ENCODE measurements around the gene TESK2.
"Not testable (repeated sequence)": the region's sequence is repeated elsewhere in the genome, so short reads cannot be mapped to it uniquely, and the experiment has no call there.

Gene TESK2

GRCh38 chr1:45492691-45493090 is 1.7 kb upstream of the TESK2 start:
- no peak overlapping the region for H2BK5ac ChIP-seq (ENCODE audit: low read length)
- H2AK5ac ChIP-seq (ENCODE audit: low read depth, low read length) = no peak overlapping the region
- H3K4me2 ChIP-seq (ENCODE audit: insufficient read depth, low read length, poor library complexity, severe bottlenecking) = no peak overlapping the region
- H4K8ac ChIP-seq (ENCODE audit: low read depth, low read length) = no peak overlapping the region
- H3K4ac ChIP-seq (ENCODE audit: low read length) = no peak overlapping the region
- no peak overlapping the region for H3K14ac ChIP-seq (ENCODE audit: low read length)
- no peak overlapping the region for H2BK120ac ChIP-seq (ENCODE audit: low read depth, low read length)
- no peak overlapping the region for H3K23ac ChIP-seq (ENCODE audit: low read depth, low read length, poor library complexity)
- no peaks in the 10 kb centered on the region for H3K36me3 ChIP-seq (replicated peaks in 1 of 2; ENCODE audit: control insufficient read depth in 2 of 2, insufficient read depth in 2 of 2, low read length in 2 of 2)
- no peak overlapping the region for H3K27ac ChIP-seq (replicated peaks; ENCODE audit: low read length)
- H3K27me3 ChIP-seq (ENCODE audit: control insufficient read depth in 3 of 3, insufficient read depth in 3 of 3, low read depth in 1 of 3, low read length in 3 of 3) = peaks cover 0 to 42% (median 11%) of the 10 kb centered on the region in 3 experiments
- H3K4me3 ChIP-seq (ENCODE audit: low read length in 2 of 2) = no peak overlapping the region
- H2BK15ac ChIP-seq (ENCODE audit: low read length) = no peak overlapping the region
- peaks cover 0 to 7% of the 10 kb centered on the region in 2 donors for H3K4me1 ChIP-seq (ENCODE audit: control insufficient read depth in 2 of 2, insufficient read depth in 1 of 2, low read depth in 1 of 2, low read length in 2 of 2)
- no peak overlapping the region for H3K9ac ChIP-seq (ENCODE audit: low read depth, low read length, poor library complexity)
- no peak overlapping the region for H2AFZ ChIP-seq (ENCODE audit: low read length)
- no peak overlapping the region for H3K18ac ChIP-seq (ENCODE audit: low read length)
- no peaks in the 10 kb centered on the region for H3K9me3 ChIP-seq (replicated peaks in 1 of 2; ENCODE audit: control insufficient read depth in 2 of 2, insufficient read depth in 1 of 2, low read depth in 1 of 2, low read length in 2 of 2)
- H2BK12ac ChIP-seq (ENCODE audit: low read length) = no peak overlapping the region
- no peaks in the 10 kb centered on the region for H3K79me1 ChIP-seq (ENCODE audit: low read depth, low read length)
- no peak overlapping the region for H4K91ac ChIP-seq (ENCODE audit: low read depth, low read length, poor library complexity)
- WGBS, 2 donors (ENCODE audit: extremely low coverage in 2 of 2, insufficient read length in 2 of 2, insufficient replicate concordance in 1 of 2) = no CpG with 5 or more reads among the region's 3 CpGs
- DNase-seq (ENCODE audit: low spot score) = no peak

GRCh38 chr1:45491487-45492260 is 711 bp upstream of the TESK2 start:
- H3K4me1 ChIP-seq (ENCODE audit: control insufficient read depth in 2 of 2, insufficient read depth in 1 of 2, low read depth in 1 of 2, low read length in 2 of 2) = peaks cover 0 to 7% of the 10 kb centered on the region in 2 donors
- H3K4me2 ChIP-seq (ENCODE audit: insufficient read depth, low read length, poor library complexity, severe bottlenecking) = peak overlapping the region; percentile 27
- H3K27me3 ChIP-seq (ENCODE audit: control insufficient read depth in 3 of 3, insufficient read depth in 3 of 3, low read depth in 1 of 3, low read length in 3 of 3) = peaks cover 0 to 50% (median 11%) of the 10 kb centered on the region in 3 experiments
- no peak overlapping the region for H2BK15ac ChIP-seq (ENCODE audit: low read length)
- H3K4me3 ChIP-seq (ENCODE audit: low read length in 2 of 2) = peak overlapping the region; percentile 38 to 48
- H2BK120ac ChIP-seq (ENCODE audit: low read depth, low read length) = no peak overlapping the region
- no peak overlapping the region for H3K4ac ChIP-seq (ENCODE audit: low read length)
- H3K79me1 ChIP-seq (ENCODE audit: low read depth, low read length) = no peaks in the 10 kb centered on the region
- no CpG with 5 or more reads among the region's 19 CpGs for WGBS, 2 donors (ENCODE audit: extremely low coverage in 2 of 2, insufficient read length in 2 of 2, insufficient replicate concordance in 1 of 2)
- no peak overlapping the region for H2AK5ac ChIP-seq (ENCODE audit: low read depth, low read length)
- H3K9me3 ChIP-seq (replicated peaks in 1 of 2; ENCODE audit: control insufficient read depth in 2 of 2, insufficient read depth in 1 of 2, low read depth in 1 of 2, low read length in 2 of 2) = no peaks in the 10 kb centered on the region
- H3K27ac ChIP-seq (replicated peaks; ENCODE audit: low read length) = no peak overlapping the region
- H2BK12ac ChIP-seq (ENCODE audit: low read length) = no peak overlapping the region
- no peaks in the 10 kb centered on the region for H3K36me3 ChIP-seq (replicated peaks in 1 of 2; ENCODE audit: control insufficient read depth in 2 of 2, insufficient read depth in 2 of 2, low read length in 2 of 2)
- H2BK5ac ChIP-seq (ENCODE audit: low read length) = no peak overlapping the region
- no peak overlapping the region for H4K8ac ChIP-seq (ENCODE audit: low read depth, low read length)
- H2AFZ ChIP-seq (ENCODE audit: low read length) = peak overlapping the region; percentile 96
- H3K23ac ChIP-seq (ENCODE audit: low read depth, low read length, poor library complexity) = no peak overlapping the region
- no peak for DNase-seq (ENCODE audit: low spot score)
- no peak overlapping the region for H3K18ac ChIP-seq (ENCODE audit: low read length)
- H3K9ac ChIP-seq (ENCODE audit: low read depth, low read length, poor library complexity) = no peak overlapping the region
- no peak overlapping the region for H3K14ac ChIP-seq (ENCODE audit: low read length)
- H4K91ac ChIP-seq (ENCODE audit: low read depth, low read length, poor library complexity) = no peak overlapping the region

- peak overlapping the region; percentile 96 for H2AFZ ChIP-seq (ENCODE audit: low read length)
- no peaks in the 10 kb centered on the region for H3K9me3 ChIP-seq (replicated peaks in 1 of 2; ENCODE audit: control insufficient read depth in 2 of 2, insufficient read depth in 1 of 2, low read depth in 1 of 2, low read length in 2 of 2)
- no peak overlapping the region for H2BK12ac ChIP-seq (ENCODE audit: low read length)
- H3K27ac ChIP-seq (replicated peaks; ENCODE audit: low read length) = no peak overlapping the region
- peak overlapping the region; percentile 89 for H3K9ac ChIP-seq (ENCODE audit: low read depth, low read length, poor library complexity)
- peak overlapping the region; percentile 48 to 83 for H3K4me3 ChIP-seq (ENCODE audit: low read length in 2 of 2)
- peaks cover 0 to 50% (median 11%) of the 10 kb centered on the region in 3 experiments for H3K27me3 ChIP-seq (ENCODE audit: control insufficient read depth in 3 of 3, insufficient read depth in 3 of 3, low read depth in 1 of 3, low read length in 3 of 3)
- H3K4me1 ChIP-seq (ENCODE audit: control insufficient read depth in 2 of 2, insufficient read depth in 1 of 2, low read depth in 1 of 2, low read length in 2 of 2) = peaks cover 0 to 7% of the 10 kb centered on the region in 2 donors
- no peaks in the 10 kb centered on the region for H3K36me3 ChIP-seq (replicated peaks in 1 of 2; ENCODE audit: control insufficient read depth in 2 of 2, insufficient read depth in 2 of 2, low read length in 2 of 2)
- WGBS, 2 donors (ENCODE audit: extremely low coverage in 2 of 2, insufficient read length in 2 of 2, insufficient replicate concordance in 1 of 2) = no CpG with 5 or more reads among the region's 17 CpGs
- no peaks in the 10 kb centered on the region for H3K79me1 ChIP-seq (ENCODE audit: low read depth, low read length)
- H3K18ac ChIP-seq (ENCODE audit: low read length) = peak overlapping the region; percentile 91
- H2AK5ac ChIP-seq (ENCODE audit: low read depth, low read length) = no peak overlapping the region
- H3K23ac ChIP-seq (ENCODE audit: low read depth, low read length, poor library complexity) = no peak overlapping the region
- no peak overlapping the region for H4K8ac ChIP-seq (ENCODE audit: low read depth, low read length)
- H2BK120ac ChIP-seq (ENCODE audit: low read depth, low read length) = no peak overlapping the region
- H3K4me2 ChIP-seq (ENCODE audit: insufficient read depth, low read length, poor library complexity, severe bottlenecking) = peak overlapping the region; percentile 86
- no peak overlapping the region for H2BK5ac ChIP-seq (ENCODE audit: low read length)
- no peak overlapping the region for H4K91ac ChIP-seq (ENCODE audit: low read depth, low read length, poor library complexity)
- DNase-seq (ENCODE audit: low spot score) = no peak
- no peak overlapping the region for H3K14ac ChIP-seq (ENCODE audit: low read length)
- H2BK15ac ChIP-seq (ENCODE audit: low read length) = peak overlapping the region; percentile 19
- no peak overlapping the region for H3K4ac ChIP-seq (ENCODE audit: low read length)
Measured at GRCh38 chr1:45490121-45490625, 790 bp downstream of the TESK2 start.

GRCh38 chr1:45489379-45489778 is 1.6 kb downstream of the TESK2 start:
- not testable (repeated sequence) for H3K23ac ChIP-seq (ENCODE audit: low read depth, low read length, poor library complexity); H2AFZ ChIP-seq (ENCODE audit: low read length); H3K9ac ChIP-seq (ENCODE audit: low read depth, low read length, poor library complexity); H3K27ac ChIP-seq (replicated peaks; ENCODE audit: low read length); H3K36me3 ChIP-seq (replicated peaks in 1 of 2; ENCODE audit: control insufficient read depth in 2 of 2, insufficient read depth in 2 of 2, low read length in 2 of 2); H2BK5ac ChIP-seq (ENCODE audit: low read length); H3K14ac ChIP-seq (ENCODE audit: low read length); H3K18ac ChIP-seq (ENCODE audit: low read length); DNase-seq (ENCODE audit: low spot score); H3K9me3 ChIP-seq (replicated peaks in 1 of 2; ENCODE audit: control insufficient read depth in 2 of 2, insufficient read depth in 1 of 2, low read depth in 1 of 2, low read length in 2 of 2); H3K4ac ChIP-seq (ENCODE audit: low read length); H3K4me2 ChIP-seq (ENCODE audit: insufficient read depth, low read length, poor library complexity, severe bottlenecking); H2AK5ac ChIP-seq (ENCODE audit: low read depth, low read length); H2BK12ac ChIP-seq (ENCODE audit: low read length); H3K4me3 ChIP-seq (ENCODE audit: low read length in 2 of 2); H2BK120ac ChIP-seq (ENCODE audit: low read depth, low read length); H3K4me1 ChIP-seq (ENCODE audit: control insufficient read depth in 2 of 2, insufficient read depth in 1 of 2, low read depth in 1 of 2, low read length in 2 of 2); H3K79me1 ChIP-seq (ENCODE audit: low read depth, low read length); H4K91ac ChIP-seq (ENCODE audit: low read depth, low read length, poor library complexity); H2BK15ac ChIP-seq (ENCODE audit: low read length); H4K8ac ChIP-seq (ENCODE audit: low read depth, low read length)
- peaks cover 0 to 50% (median 11%) of the 10 kb centered on the region in 3 experiments for H3K27me3 ChIP-seq (ENCODE audit: control insufficient read depth in 3 of 3, insufficient read depth in 3 of 3, low read depth in 1 of 3, low read length in 3 of 3)
- no CpG with 5 or more reads among the region's 14 CpGs for WGBS, 2 donors (ENCODE audit: extremely low coverage in 2 of 2, insufficient read length in 2 of 2, insufficient replicate concordance in 1 of 2)

All from neuronal stem cell (in vitro differentiated cells).